Fibroblast of lung (primary cell): ENCODE results near the gene CD3E.

Experiments
- EZH2 ChIP-seq: IDR thresholded peaks from 2 replicates; pipeline ENCODE4 v1.5.1; 2012; ENCODE audit warnings: low read length, control low read depth, mild to moderate bottlenecking; ENCODE audit errors: missing control alignments
- TF ChIP-seq, protein P1 (sequence below), 2 donors: IDR thresholded peaks in 1 of 2; conservative IDR thresholded peaks in 1 of 2; 1 replicate in 1 of 2; 2 replicates in 1 of 2; pipeline ENCODE4 v1.5.1; 2011 to 2012; ENCODE audit warnings: low read length in 2 of 2, control low read depth in 1 of 2, inconsistent platforms in 1 of 2, low read depth in 1 of 2, mild to moderate bottlenecking in 1 of 2

DNA sequence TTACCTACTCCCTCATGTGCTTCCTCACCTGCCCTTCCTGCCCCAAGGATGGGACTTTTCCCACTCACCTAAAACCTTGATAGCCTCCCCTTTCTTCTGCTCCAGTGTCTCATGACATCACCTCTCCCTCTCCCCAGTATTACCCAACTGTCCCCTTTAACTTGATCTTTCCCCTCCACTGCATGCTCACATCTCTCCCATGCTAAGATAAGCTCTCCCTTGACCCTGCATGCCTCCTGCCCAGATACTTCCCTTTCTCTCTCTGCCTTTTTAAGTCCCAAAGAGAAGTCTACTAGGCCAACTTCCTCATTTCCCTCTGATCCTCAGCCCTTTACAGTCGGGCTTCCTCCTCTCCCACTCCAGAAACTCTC lies 14.8 kb downstream of the CD3E start:
- no peak for TF ChIP-seq EZH2
- TF ChIP-seq, protein P1, sequence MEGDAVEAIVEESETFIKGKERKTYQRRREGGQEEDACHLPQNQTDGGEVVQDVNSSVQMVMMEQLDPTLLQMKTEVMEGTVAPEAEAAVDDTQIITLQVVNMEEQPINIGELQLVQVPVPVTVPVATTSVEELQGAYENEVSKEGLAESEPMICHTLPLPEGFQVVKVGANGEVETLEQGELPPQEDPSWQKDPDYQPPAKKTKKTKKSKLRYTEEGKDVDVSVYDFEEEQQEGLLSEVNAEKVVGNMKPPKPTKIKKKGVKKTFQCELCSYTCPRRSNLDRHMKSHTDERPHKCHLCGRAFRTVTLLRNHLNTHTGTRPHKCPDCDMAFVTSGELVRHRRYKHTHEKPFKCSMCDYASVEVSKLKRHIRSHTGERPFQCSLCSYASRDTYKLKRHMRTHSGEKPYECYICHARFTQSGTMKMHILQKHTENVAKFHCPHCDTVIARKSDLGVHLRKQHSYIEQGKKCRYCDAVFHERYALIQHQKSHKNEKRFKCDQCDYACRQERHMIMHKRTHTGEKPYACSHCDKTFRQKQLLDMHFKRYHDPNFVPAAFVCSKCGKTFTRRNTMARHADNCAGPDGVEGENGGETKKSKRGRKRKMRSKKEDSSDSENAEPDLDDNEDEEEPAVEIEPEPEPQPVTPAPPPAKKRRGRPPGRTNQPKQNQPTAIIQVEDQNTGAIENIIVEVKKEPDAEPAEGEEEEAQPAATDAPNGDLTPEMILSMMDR (conservative IDR thresholded peaks at IDR 0.05 in 1 of 2, IDR thresholded peaks at IDR 0.05 in 1 of 2; ENCODE audit: low read depth in 1 of 2, low read length in 2 of 2): no peak
